ENCODE data around the gene RBMY1J.
"Not testable (repeated sequence)": the region's sequence is repeated elsewhere in the genome, so short reads cannot be mapped to it uniquely, and the experiment has no call there.

Gene RBMY1J

GRCh38 chrY:22403110-22403509 lies at the start of gene RBMY1J:
TSS of gene RBMY1J (plus strand) at chrY:22403410. CDS start at chrY:22405448, 2,038 bp downstream.
- DNase-seq: not testable (repeated sequence)

GRCh38 chrY:22367416-22367815 lies 35.8 kb upstream of the RBMY1J start:
- DNase-seq: no peak

- no peak for DNase-seq
Observed at GRCh38 chrY:22370623-22371022, 32.6 kb upstream of the RBMY1J start.

GRCh38 chrY:22373494-22373893 lies 29.7 kb upstream of the RBMY1J start:
- DNase-seq: no peak

- not testable (repeated sequence) for DNase-seq
Observed at GRCh38 chrY:22444718-22445396, 41.6 kb downstream of the RBMY1J start.

- DNase-seq: not testable (repeated sequence)
Observed at GRCh38 chrY:22455522-22455921, 52.3 kb downstream of the RBMY1J start.

- DNase-seq: not testable (repeated sequence)
Observed at GRCh38 chrY:22461962-22462361, 58.8 kb downstream of the RBMY1J start.

Data from stimulated activated CD4-positive, alpha-beta T cell treated with anti-CD3 and anti-CD28 coated beads, Interleukin-4, amount 100 ng/mL, for 24 hours (primary cell).